ENCODE results near the gene JAG2. TPM values are rescaled to one million over a fixed set of nuclear protein-coding genes. Genes with fewer than 3 reads are reported as not detected.

The JAG2 gene
- polyA plus RNA-seq, 2 donors = 18.7 to 32.4 TPM

DNA sequence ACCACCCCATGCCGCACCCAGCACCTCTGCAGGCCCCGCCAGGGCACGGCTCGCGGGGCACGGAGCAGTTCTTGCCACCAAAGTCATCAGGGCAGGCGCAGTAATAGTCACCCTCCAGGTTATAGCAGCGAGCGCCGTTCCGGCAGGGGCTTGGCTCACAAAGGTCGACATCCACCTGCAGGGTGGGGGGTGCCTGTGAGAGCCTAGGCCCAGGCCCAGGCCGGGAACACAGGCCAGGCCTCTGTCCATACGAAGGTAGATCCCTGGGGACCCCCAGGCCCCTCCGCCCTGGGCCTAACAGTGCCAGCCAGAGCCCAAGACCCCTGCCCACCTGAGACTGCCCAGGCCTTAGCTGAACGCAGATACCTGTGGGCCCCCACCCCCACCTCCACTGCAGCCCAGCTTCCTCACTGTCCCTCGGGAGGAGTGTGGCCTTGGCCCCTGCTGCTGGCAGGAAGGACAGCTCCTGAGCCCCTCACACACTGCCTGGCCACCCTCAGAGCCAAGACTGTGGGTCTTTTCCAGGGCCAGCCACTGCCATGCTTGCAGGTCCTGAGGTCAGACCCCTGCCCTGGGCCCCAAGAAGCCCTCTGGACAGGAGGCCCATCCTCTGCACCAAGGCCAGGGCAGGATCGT is 19.3 kb downstream of the JAG2 start:
- WGBS, 2 donors = 86 to 88% methylated on average over 17 to 18 of the region's 18 CpGs
- Histone ChIP-seq H3K36me3 (ENCODE audit: control insufficient read depth in 2 of 2, insufficient read depth in 2 of 2, low read length in 1 of 2) (peaks cover 0 to 12% of the 10 kb centered on the region in 2 donors), H3K4me3 (ENCODE audit: low read depth in 1 of 2, low read length in 2 of 2) (no peak overlapping the region)

DNA sequence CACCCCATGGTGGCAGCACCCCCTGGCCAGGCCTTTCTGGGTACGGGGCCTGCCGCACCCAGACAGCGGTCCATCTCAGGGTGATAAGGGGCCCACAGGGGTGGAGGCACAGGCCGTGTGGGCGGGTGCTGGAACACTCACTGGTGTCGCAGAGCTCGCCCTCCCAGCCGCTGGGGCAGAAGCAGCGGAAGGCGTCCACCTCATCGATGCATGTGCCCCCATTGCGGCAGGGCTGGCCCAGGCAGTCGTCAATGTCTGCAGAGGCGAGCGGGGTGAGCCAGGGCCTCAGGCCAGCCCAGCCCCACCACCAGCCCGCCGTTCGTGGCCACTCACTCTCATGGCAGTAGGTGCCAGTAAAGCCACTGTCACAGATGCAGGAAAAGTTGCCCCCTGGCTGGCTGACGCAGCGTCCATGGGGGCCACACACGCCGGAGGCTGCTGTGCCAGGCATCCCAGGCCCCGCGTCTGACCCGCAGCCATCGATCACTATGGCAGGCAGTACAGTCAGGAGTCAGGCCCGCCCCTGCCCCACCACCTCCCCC is 19.9 kb downstream of the JAG2 start:
- no peaks in the 10 kb centered on the region for H3K27me3 ChIP-seq (ENCODE audit: control insufficient read depth in 1 of 2, insufficient read depth in 2 of 2, low read length in 2 of 2)
- H3K4me3 ChIP-seq (ENCODE audit: low read depth in 1 of 2, low read length in 2 of 2) = no peak overlapping the region
- WGBS, 2 donors = 89 to 93% methylated on average over 27 of the region's 27 CpGs
- H3K9me3 ChIP-seq (ENCODE audit: control insufficient read depth in 2 of 2, insufficient read depth in 1 of 2, low read depth in 1 of 2, low read length in 1 of 2) = no peaks in the 10 kb centered on the region
- H3K4me1 ChIP-seq (ENCODE audit: control insufficient read depth in 2 of 2, insufficient read depth in 2 of 2, low read length in 1 of 2) = peaks cover 0 to 3% of the 10 kb centered on the region in 2 donors
- peaks cover 0 to 12% of the 10 kb centered on the region in 2 donors for H3K36me3 ChIP-seq (ENCODE audit: control insufficient read depth in 2 of 2, insufficient read depth in 2 of 2, low read length in 1 of 2)
- no peak overlapping the region for H3K27ac ChIP-seq (ENCODE audit: low read depth in 2 of 2, low read length in 1 of 2)

More for the DNA sequence above, 19.3 kb downstream of the JAG2 start:
- Histone ChIP-seq H3K4me1 (ENCODE audit: control insufficient read depth in 2 of 2, insufficient read depth in 2 of 2, low read length in 1 of 2) (peaks cover 0 to 3% of the 10 kb centered on the region in 2 donors), H3K9me3 (ENCODE audit: control insufficient read depth in 2 of 2, insufficient read depth in 1 of 2, low read depth in 1 of 2, low read length in 1 of 2) (no peaks in the 10 kb centered on the region), H3K27me3 (ENCODE audit: control insufficient read depth in 1 of 2, insufficient read depth in 2 of 2, low read length in 2 of 2) (no peaks in the 10 kb centered on the region), H3K27ac (ENCODE audit: low read depth in 2 of 2, low read length in 1 of 2) (no peak overlapping the region)

DNA sequence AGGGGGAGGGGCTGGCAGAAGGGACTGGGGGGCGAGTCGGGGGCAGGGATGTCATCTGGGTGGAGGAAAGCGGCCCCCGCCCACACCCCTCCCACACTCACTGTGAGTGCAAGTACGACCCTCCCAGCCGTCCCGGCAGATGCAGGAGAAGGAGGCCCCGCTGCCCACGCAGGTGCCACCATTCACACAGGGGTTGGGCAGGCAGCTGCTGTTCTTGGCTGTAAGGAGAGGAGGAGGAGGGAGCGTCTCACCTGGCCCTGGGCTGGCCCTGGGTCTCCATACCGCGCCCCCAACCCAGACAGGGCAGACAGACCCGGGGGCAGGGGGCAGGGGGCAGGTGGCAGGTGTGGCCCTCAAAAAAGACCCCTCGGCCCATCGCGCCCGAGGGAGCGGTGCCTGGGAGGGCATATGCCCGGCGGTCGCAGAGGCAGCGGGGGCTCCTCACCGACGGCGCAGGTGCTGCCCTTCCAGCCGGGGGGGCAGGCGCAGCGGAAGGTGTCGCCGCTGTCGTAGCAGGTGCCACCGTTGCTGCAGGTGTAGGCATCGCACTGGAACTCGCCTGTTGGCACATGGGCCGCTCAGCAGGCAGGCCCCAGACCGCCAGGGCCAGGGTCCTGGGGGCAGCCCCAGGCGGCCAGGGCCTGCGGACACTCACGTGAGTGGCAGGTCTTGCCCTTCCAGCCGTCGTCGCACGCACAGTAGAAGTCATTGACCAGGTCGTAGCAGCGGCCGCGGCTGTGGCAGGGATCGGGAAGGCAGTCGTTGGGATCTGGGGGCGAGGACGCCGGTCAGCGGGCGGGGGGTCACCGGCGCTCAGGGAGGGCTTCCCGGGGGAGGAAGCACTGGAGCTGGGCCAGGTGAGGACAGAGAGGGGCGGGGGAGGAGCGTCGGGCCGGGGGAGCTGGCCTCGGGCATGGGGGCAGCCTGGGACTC is 20.6 kb downstream of the JAG2 start:
- Histone ChIP-seq H3K9me3 (ENCODE audit: control insufficient read depth in 2 of 2, insufficient read depth in 1 of 2, low read depth in 1 of 2, low read length in 1 of 2) (no peaks in the 10 kb centered on the region), H3K4me3 (ENCODE audit: low read depth in 1 of 2, low read length in 2 of 2) (no peak overlapping the region), H3K4me1 (ENCODE audit: control insufficient read depth in 2 of 2, insufficient read depth in 2 of 2, low read length in 1 of 2) (peaks cover 0 to 3% of the 10 kb centered on the region in 2 donors), H3K27me3 (ENCODE audit: control insufficient read depth in 1 of 2, insufficient read depth in 2 of 2, low read length in 2 of 2) (no peaks in the 10 kb centered on the region), H3K36me3 (ENCODE audit: control insufficient read depth in 2 of 2, insufficient read depth in 2 of 2, low read length in 1 of 2) (peaks cover 0 to 13% of the 10 kb centered on the region in 2 donors), H3K27ac (ENCODE audit: low read depth in 2 of 2, low read length in 1 of 2) (no peak overlapping the region)
- 85 to 89% methylated on average over 59 to 62 of the region's 62 CpGs for WGBS, 2 donors

DNA sequence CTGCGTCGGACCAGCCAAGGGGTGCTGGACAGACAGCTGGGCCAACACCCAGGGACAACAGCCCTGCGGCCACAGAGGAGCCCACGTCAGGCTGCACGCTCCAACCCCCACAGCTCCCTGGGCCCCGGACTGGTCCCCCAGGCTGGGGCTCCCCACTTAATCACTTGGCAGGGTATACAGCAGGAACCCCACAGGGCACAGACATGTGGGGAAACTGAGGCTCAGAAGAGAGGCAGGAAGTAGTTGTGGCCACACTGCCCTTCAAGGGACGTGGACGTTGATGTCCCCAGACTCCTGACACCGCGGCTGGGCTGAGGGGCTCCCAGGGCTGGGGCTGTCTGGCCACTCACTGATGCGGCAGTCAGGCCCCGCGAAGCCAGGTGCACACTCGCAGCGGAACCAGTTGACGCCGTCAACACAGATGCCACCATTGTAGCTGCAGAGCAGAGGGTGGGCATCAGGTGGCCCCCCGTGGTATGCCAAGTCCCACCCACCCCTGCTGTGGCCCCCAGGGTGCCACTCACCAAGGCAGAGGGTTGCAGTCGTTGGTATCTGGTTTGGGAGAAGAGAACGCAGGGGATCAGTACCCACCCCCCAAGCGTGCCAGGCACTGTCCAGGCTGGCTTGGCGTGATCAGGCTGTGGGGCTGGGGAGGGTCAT is 21.5 kb downstream of the JAG2 start:
- Histone ChIP-seq H3K9me3 (ENCODE audit: control insufficient read depth in 2 of 2, insufficient read depth in 1 of 2, low read depth in 1 of 2, low read length in 1 of 2) (no peaks in the 10 kb centered on the region), H3K4me1 (ENCODE audit: control insufficient read depth in 2 of 2, insufficient read depth in 2 of 2, low read length in 1 of 2) (peaks cover 0 to 2% of the 10 kb centered on the region in 2 donors), H3K27ac (ENCODE audit: low read depth in 2 of 2, low read length in 1 of 2) (no peak overlapping the region), H3K27me3 (ENCODE audit: control insufficient read depth in 1 of 2, insufficient read depth in 2 of 2, low read length in 2 of 2) (no peaks in the 10 kb centered on the region), H3K36me3 (ENCODE audit: control insufficient read depth in 2 of 2, insufficient read depth in 2 of 2, low read length in 1 of 2) (peaks cover 0 to 19% of the 10 kb centered on the region in 2 donors), H3K4me3 (ENCODE audit: low read depth in 1 of 2, low read length in 2 of 2) (no peak overlapping the region)
- 87% methylated on average over 20 to 22 of the region's 22 CpGs for WGBS, 2 donors

DNA sequence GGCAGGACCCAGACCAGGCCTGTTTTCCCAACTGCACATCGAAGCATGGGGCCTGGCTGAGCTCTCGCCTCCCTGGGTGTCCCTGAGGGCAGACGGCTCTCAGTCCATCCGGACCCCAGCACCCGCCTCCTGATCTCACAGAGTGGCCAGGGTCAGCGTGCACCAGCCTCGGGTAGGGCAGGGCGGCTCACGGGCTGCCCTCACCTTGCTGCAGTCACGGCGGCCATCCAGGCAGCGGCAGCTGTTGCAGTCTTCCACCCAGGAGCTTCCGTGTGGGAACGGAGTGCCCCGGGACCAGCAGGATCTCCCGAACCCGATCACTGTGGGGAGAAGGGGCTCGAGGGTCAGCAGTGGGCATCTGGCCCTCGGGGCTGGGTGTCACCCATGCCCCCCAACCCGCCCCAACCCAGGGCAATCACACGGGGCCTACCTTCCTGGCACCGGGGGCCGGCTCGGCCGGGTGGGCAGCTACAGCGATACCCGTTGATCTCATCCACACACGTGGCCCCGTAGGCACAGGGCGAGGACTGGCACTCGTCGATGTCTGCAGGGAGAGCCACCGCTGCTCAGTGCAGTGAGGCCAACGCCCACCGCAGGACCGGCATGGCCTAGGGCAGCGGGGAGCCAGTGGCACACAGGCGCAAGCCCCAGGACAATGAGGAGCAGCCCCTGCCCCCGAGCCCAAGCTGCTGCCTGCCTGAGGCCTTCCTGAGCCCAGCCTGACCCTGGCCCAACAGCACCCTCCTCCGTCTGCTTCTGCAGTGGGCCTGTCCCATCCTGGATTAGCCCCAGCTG is 22.2 kb downstream of the JAG2 start:
- no peaks in the 10 kb centered on the region for H3K4me1 ChIP-seq (ENCODE audit: control insufficient read depth in 2 of 2, insufficient read depth in 2 of 2, low read length in 1 of 2)
- H3K4me3 ChIP-seq (ENCODE audit: low read depth in 1 of 2, low read length in 2 of 2) = no peak overlapping the region
- no peaks in the 10 kb centered on the region for H3K9me3 ChIP-seq (ENCODE audit: control insufficient read depth in 2 of 2, insufficient read depth in 1 of 2, low read depth in 1 of 2, low read length in 1 of 2)
- 83 to 90% methylated on average over 38 to 40 of the region's 40 CpGs for WGBS, 2 donors
- H3K36me3 ChIP-seq (ENCODE audit: control insufficient read depth in 2 of 2, insufficient read depth in 2 of 2, low read length in 1 of 2) = peaks cover 0 to 21% of the 10 kb centered on the region in 2 donors
- H3K27me3 ChIP-seq (ENCODE audit: control insufficient read depth in 1 of 2, insufficient read depth in 2 of 2, low read length in 2 of 2) = no peaks in the 10 kb centered on the region
- H3K27ac ChIP-seq (ENCODE audit: low read depth in 2 of 2, low read length in 1 of 2) = no peak overlapping the region

DNA sequence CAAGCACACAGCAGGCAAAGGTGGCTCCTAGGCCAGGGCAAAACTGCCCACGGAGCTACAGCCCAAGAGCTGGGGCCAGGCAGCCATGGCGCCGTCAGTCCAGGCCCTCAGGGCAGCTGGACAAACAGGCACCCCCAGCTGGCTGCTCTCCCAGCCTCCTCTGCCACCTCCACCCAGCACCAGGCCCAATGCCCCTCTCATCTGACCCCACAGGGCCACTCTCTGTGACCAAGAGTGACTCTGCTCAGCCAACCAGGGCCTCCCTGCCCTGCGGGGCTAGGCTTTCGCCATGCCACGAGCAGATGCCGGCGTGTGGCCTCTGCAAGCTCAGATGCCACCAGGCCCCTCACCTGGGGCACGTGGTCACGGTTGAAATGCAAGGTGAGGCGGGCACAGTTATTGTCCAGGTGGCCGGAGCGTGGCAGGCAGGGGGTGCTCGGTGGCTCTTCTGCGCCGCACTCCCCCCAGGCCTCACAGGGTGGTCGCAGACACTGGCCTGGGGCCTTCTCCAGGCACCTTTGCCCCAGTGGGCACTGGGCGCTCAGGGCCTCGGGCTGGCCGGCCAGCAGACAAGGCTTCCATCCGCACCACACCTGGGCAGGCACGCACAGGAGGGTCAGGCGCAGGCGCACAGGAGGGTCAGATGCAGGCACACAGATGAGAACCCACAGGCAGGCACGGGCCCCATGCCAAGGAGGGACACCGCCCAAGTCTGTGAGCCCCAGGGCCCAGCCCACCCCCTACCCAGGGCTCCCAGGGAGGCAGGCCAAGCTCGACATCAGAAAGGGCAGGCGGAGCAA is 23.0 kb downstream of the JAG2 start:
- Histone ChIP-seq H3K27ac (ENCODE audit: low read depth in 2 of 2, low read length in 1 of 2) (no peak overlapping the region), H3K9me3 (ENCODE audit: control insufficient read depth in 2 of 2, insufficient read depth in 1 of 2, low read depth in 1 of 2, low read length in 1 of 2) (peaks cover 0 to under 1% of the 10 kb centered on the region in 2 donors), H3K36me3 (ENCODE audit: control insufficient read depth in 2 of 2, insufficient read depth in 2 of 2, low read length in 1 of 2) (peaks cover 0 to 19% of the 10 kb centered on the region in 2 donors), H3K4me1 (ENCODE audit: control insufficient read depth in 2 of 2, insufficient read depth in 2 of 2, low read length in 1 of 2) (no peaks in the 10 kb centered on the region), H3K27me3 (ENCODE audit: control insufficient read depth in 1 of 2, insufficient read depth in 2 of 2, low read length in 2 of 2) (no peaks in the 10 kb centered on the region), H3K4me3 (ENCODE audit: low read depth in 1 of 2, low read length in 2 of 2) (no peak overlapping the region)
- 89 to 92% methylated on average over 28 of the region's 28 CpGs for WGBS, 2 donors

DNA sequence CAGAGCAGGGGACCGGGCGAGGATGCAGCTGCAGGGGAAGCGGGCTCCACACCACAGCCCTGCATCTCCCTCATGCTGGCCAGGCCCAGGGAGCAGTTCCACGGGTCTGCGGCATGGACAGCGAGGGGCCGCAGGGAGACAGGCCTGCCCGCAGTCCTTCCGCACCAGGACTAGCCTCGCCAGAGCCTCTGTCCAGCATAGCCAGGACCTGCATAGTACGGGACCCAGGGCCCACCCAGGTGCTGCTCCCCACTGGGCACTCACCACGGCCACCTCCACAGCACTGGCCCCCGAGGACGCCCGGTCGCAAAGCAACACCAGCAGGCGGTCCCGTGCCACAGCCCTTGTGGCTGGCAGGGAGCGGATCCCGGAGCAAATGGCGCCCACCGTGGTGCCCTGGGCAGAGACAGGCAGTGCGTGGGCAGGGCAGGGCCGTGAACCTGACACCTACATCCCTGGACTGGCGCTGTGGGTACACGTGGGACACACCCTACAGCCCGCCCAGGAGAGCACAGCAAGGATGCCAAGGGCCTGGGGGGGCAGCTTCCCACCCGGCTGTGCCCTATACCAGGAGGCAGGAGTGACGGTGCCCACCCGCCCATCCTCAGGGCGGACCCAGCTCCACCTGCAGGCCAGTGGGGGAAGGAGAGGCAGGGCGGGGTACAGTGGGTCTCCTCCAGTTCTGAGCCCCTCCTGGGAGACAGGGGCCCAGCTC is 23.8 kb downstream of the JAG2 start:
- Histone ChIP-seq H3K4me3 (ENCODE audit: low read depth in 1 of 2, low read length in 2 of 2) (no peak overlapping the region), H3K27ac (ENCODE audit: low read depth in 2 of 2, low read length in 1 of 2) (no peak overlapping the region), H3K9me3 (ENCODE audit: control insufficient read depth in 2 of 2, insufficient read depth in 1 of 2, low read depth in 1 of 2, low read length in 1 of 2) (peaks cover 4 to 6% of the 10 kb centered on the region in 2 donors), H3K36me3 (ENCODE audit: control insufficient read depth in 2 of 2, insufficient read depth in 2 of 2, low read length in 1 of 2) (peaks cover 0 to 19% of the 10 kb centered on the region in 2 donors), H3K4me1 (ENCODE audit: control insufficient read depth in 2 of 2, insufficient read depth in 2 of 2, low read length in 1 of 2) (no peaks in the 10 kb centered on the region), H3K27me3 (ENCODE audit: control insufficient read depth in 1 of 2, insufficient read depth in 2 of 2, low read length in 2 of 2) (no peaks in the 10 kb centered on the region)
- 88 to 92% methylated on average over 30 to 32 of the region's 32 CpGs for WGBS, 2 donors

DNA sequence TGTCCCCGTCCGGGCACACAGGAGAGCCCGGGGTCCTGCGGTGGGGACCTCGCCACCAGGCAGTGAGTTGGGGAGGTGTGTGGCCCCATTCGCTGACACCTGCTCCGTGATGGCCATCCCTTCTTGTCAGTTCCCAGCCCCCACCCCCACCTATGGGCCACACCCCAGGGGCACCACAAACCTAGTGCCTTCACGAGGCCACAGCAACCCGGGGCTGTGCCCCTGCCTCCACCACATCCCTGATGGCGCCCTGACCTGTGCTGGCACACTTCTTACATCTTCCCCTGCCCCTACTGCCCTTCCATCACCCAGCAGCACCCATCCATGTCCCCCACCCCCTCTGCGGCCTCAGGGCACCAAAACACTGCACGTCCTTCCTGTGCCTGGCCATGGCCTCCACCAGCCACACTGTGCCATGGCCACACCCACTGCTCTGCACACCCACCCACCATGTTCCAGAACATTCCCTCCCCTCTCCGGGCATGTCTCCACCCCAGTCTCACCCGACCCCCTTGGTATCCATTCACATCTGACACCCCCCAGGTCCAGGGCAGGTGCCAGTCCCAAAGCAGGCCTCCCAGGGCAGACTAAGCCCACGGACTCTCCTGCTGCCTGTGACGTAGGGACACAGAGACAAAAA is 24.4 kb downstream of the JAG2 start:
- H3K9me3 ChIP-seq (ENCODE audit: control insufficient read depth in 2 of 2, insufficient read depth in 1 of 2, low read depth in 1 of 2, low read length in 1 of 2) = peaks cover 8 to 13% of the 10 kb centered on the region in 2 donors
- H3K4me1 ChIP-seq (ENCODE audit: control insufficient read depth in 2 of 2, insufficient read depth in 2 of 2, low read length in 1 of 2) = no peaks in the 10 kb centered on the region
- WGBS, 2 donors = 87 to 90% methylated on average over 7 to 16 of the region's 16 CpGs
- H3K36me3 ChIP-seq (ENCODE audit: control insufficient read depth in 2 of 2, insufficient read depth in 2 of 2, low read length in 1 of 2) = peaks cover 0 to 19% of the 10 kb centered on the region in 2 donors
- no peak overlapping the region for H3K4me3 ChIP-seq (ENCODE audit: low read depth in 1 of 2, low read length in 2 of 2)
- no peak overlapping the region for H3K27ac ChIP-seq (ENCODE audit: low read depth in 2 of 2, low read length in 1 of 2)
- H3K27me3 ChIP-seq (ENCODE audit: control insufficient read depth in 1 of 2, insufficient read depth in 2 of 2, low read length in 2 of 2) = no peaks in the 10 kb centered on the region
